K562 (cell line): ENCODE data around the gene DENND4C. TPM values are rescaled to one million over a fixed set of nuclear protein-coding genes. Genes with fewer than 3 reads are reported as not detected.

Experiments used
- ATAC-seq: fragments of 200-7000 bp; cut with Tn5 transposase; 3 replicates; pipeline ENCODE4 v1.9.1; 2020; ENCODE audit warnings: moderate library complexity
- BruUV-seq: library from RNA; stranded (reverse); fragments of 400-500 nt; replicated peaks from 2 replicates; lab custom pipeline; 2021; lab: Mats Ljungman, UMichigan
- CTCF ChIA-PET: fragments of 300-600 bp; formaldehyde crosslinking; extraction: SDS; loops from one replicate; lab custom pipeline; 2021; ENCODE audit warnings: low intra/inter-chr PET ratio; lab: Yijun Ruan, JAX
- POLR2A ChIA-PET: fragments of 300-600, 350-650 bp; sonication (Branson Sonifier 250); formaldehyde crosslinking; extraction: SDS; loops from one replicate; lab custom pipeline; 2021; ENCODE audit warnings: antibody characterized with exemption, inconsistent platforms; lab: Yijun Ruan, JAX
- DNase-seq, 4 experiments: peaks; one replicate each; pipeline versions ENCODE4 v3.0.0 to v3.0.0-alpha.2; 2011 to 2018; ENCODE audit warnings: low spot score in 3 of 4, mixed read lengths in 3 of 4; ENCODE audit errors: extremely low read depth in 1 of 4
- FAIRE-seq: peaks from 2 replicates; lab custom pipeline; 2011; peaks lifted over from hg19 to GRCh38; lab: Jason Lieb, UNC
- H2AFZ ChIP-seq: 2 replicates; pipeline ENCODE4 v1.6.0; 2011; ENCODE audit warnings: low read depth, low read length, control low read depth, inconsistent platforms
- H3K27ac ChIP-seq: fragments of 200-600 bp; 3 replicates; pipeline ENCODE4 v1.8.0; 2011; ENCODE audit warnings: low read depth, mild to moderate bottlenecking, control low read depth, inconsistent platforms, low read length, moderate library complexity, mixed read lengths; ENCODE audit errors: extremely low read depth
- H3K27me3 ChIP-seq, 2 experiments: fragments of 300-600 bp in 1 of 2; 2 replicates in 1 of 2; 3 replicates in 1 of 2; pipeline versions ENCODE4 v1.6.0 to v1.8.0; 2011; ENCODE audit warnings: inconsistent platforms in 2 of 2, low read length in 2 of 2, mild to moderate bottlenecking in 1 of 2, mixed read lengths in 1 of 2, moderate library complexity in 1 of 2; ENCODE audit not compliant: control insufficient read depth in 2 of 2, insufficient read depth in 2 of 2
- H3K36me3 ChIP-seq: fragments of 300-600 bp; 3 replicates; pipeline ENCODE4 v1.8.0; 2011; ENCODE audit warnings: mild to moderate bottlenecking, low read length, inconsistent platforms; ENCODE audit not compliant: control insufficient read depth, insufficient read depth
- H3K4me1 ChIP-seq, 2 experiments: fragments of 200-600 bp in 1 of 2; replicated peaks in 1 of 2; 2 replicates in 1 of 2; 3 replicates in 1 of 2; pipeline versions ENCODE4 v1.5.1 to v1.8.0; 2011; ENCODE audit warnings: inconsistent platforms in 2 of 2, low read length in 2 of 2, mild to moderate bottlenecking in 1 of 2, mixed read lengths in 1 of 2, moderate library complexity in 1 of 2; ENCODE audit not compliant: control insufficient read depth in 2 of 2, insufficient read depth in 2 of 2
- H3K4me2 ChIP-seq: 2 replicates; pipeline ENCODE4 v1.6.1; 2011; ENCODE audit warnings: low read length, control low read depth, inconsistent platforms, mixed read lengths; ENCODE audit not compliant: insufficient read depth
- H3K4me3 ChIP-seq: fragments of 200-600 bp; sonication (generic), shearing (Covaris generic); 2 replicates; pipeline ENCODE4 v1.5.1; 2016; ENCODE audit warnings: control low read depth, inconsistent platforms
- H3K79me2 ChIP-seq: fragments of 200-600 bp; 3 replicates; pipeline ENCODE4 v1.8.0; 2011; ENCODE audit warnings: low read length, inconsistent platforms; ENCODE audit not compliant: control insufficient read depth, insufficient read depth
- H3K9ac ChIP-seq, 2 experiments: 2 replicates each; pipeline versions ENCODE4 v1.6.0 to v1.6.1; 2011; ENCODE audit warnings: low read depth in 2 of 2, low read length in 2 of 2, control low read depth in 1 of 2, inconsistent platforms in 1 of 2, mild to moderate bottlenecking in 1 of 2, mixed read lengths in 1 of 2; ENCODE audit not compliant: insufficient read depth in 1 of 2
- H3K9me1 ChIP-seq: one replicate; pipeline ENCODE4 v1.6.0; 2011; ENCODE audit warnings: inconsistent platforms, mild to moderate bottlenecking, low read length, moderate library complexity; ENCODE audit not compliant: control insufficient read depth, insufficient read depth
- H3K9me3 ChIP-seq: replicated peaks from 2 replicates; pipeline ENCODE4 v1.5.1; 2011; ENCODE audit warnings: low read depth, low read length, inconsistent platforms; ENCODE audit not compliant: control insufficient read depth, insufficient read depth
- H4K20me1 ChIP-seq: replicated peaks from 2 replicates; pipeline ENCODE4 v1.6.1; 2011; ENCODE audit warnings: low read length, inconsistent platforms, mixed read lengths; ENCODE audit not compliant: control insufficient read depth, insufficient read depth
- ARID4B ChIP-seq: sonication (generic); formaldehyde crosslinking; IDR thresholded peaks from 2 replicates; pipeline ENCODE4 v1.8.0; 2022; ENCODE audit warnings: mild to moderate bottlenecking, missing genetic modification reagents
- ATF3 ChIP-seq, 2 experiments: fragments of 450-650 bp in 1 of 2; sonication (generic) in 1 of 2; formaldehyde crosslinking in 1 of 2; IDR thresholded peaks in 1 of 2; conservative IDR thresholded peaks in 1 of 2; 2 replicates each; pipeline versions ENCODE4 v1.6.1 to v1.8.1; 2016 to 2023; ENCODE audit warnings: mild to moderate bottlenecking in 2 of 2, moderate library complexity in 2 of 2, inconsistent platforms in 1 of 2, missing genetic modification reagents in 1 of 2
- BCOR ChIP-seq: fragments of 450-650 bp; IDR thresholded peaks from 2 replicates; pipeline ENCODE4 v1.6.1; 2016
- ELF2 ChIP-seq: fragments of 250-450 bp; sonication (Bioruptor Pico); IDR thresholded peaks from 2 replicates; pipeline ENCODE4 v1.5.0; 2021; ENCODE audit warnings: mild to moderate bottlenecking
- EP400 ChIP-seq: fragments of 450-650 bp; IDR thresholded peaks from 2 replicates; pipeline ENCODE4 v1.6.1; 2017; ENCODE audit warnings: antibody characterized with exemption, mild to moderate bottlenecking, moderate library complexity
- IRF1 ChIP-seq: sonication (generic); formaldehyde crosslinking; IDR thresholded peaks from 2 replicates; pipeline ENCODE4 v1.8.0; 2022; ENCODE audit warnings: missing genetic modification reagents, mild to moderate bottlenecking, borderline replicate concordance
- MCM2 ChIP-seq: fragments of 450-650 bp; IDR thresholded peaks from 2 replicates; pipeline ENCODE4 v1.6.1; 2017; ENCODE audit warnings: low read depth, mild to moderate bottlenecking
- POLR3G ChIP-seq: IDR thresholded peaks from 2 replicates; pipeline ENCODE4 v1.6.1; 2011; ENCODE audit not compliant: insufficient read length, insufficient replicate concordance; ENCODE audit errors: extremely low read depth
- PTBP1 ChIP-seq: fragments of 200-400 bp; formaldehyde crosslinking; IDR thresholded peaks from 2 replicates; pipeline ENCODE4 v1.6.1; 2017; ENCODE audit warnings: low read depth, low read length
- THAP7 ChIP-seq: fragments of 250-450 bp; sonication (Bioruptor Pico); IDR thresholded peaks from 2 replicates; pipeline ENCODE4 v1.5.0; 2021
- ZC3H11A ChIP-seq: IDR thresholded peaks from 2 replicates; pipeline ENCODE4 v1.6.1; 2012; ENCODE audit warnings: low read depth, low read length, improper control_type of control experiment
- ZNF584 ChIP-seq: fragments of 200-800 bp; sonication (Bioruptor generic); IDR thresholded peaks from 2 replicates; pipeline ENCODE4 v1.6.1; 2016; ENCODE audit warnings: low read depth, mild to moderate bottlenecking, missing genetic modification characterization, missing compliant biosample characterization
- WGBS: fragments of 100-300 bp; shearing (Covaris generic); methylation state at CpG from one replicate; pipeline ENCODE4 v1.1.6; 2016; ENCODE audit warnings: low coverage, mixed read lengths; ENCODE audit not compliant: insufficient coverage; ENCODE audit errors: missing lambda C conversion rate; 5-methylcytosine and 5-hydroxymethylcytosine counted together
- in situ Hi-C: fragments of 300-500 bp; cut with MboI; formaldehyde crosslinking; loops from 4 replicates; pipeline ENCODE4 v1.15.0; 2018; ENCODE audit warnings: inconsistent platforms, mixed read lengths
- intact Hi-C: fragments of 100-400 bp; cut with micrococcal nuclease; formaldehyde crosslinking; loops from 2 replicates; pipeline ENCODE4 v1.14.2; 2022
- polyA plus RNA-seq, 8 experiments: library from polyadenylated mRNA; depleted of rRNA in 4 of 8; stranded (reverse) in 5 of 8; unstranded in 3 of 8; fragments of >200 nt; fragmentation: Nextera tagmentation in 2 of 8; fragmentation: Illumina TruSeq in 1 of 8; extraction: Ambion mirVana in 2 of 8; extraction: Trizol in 1 of 8; gene quantifications; 2 replicates each; pipeline versions ENCODE4 v1.2.1 to v1.2.3, GENCODE V29; 2011 to 2014; ENCODE audit warnings: inconsistent platforms in 1 of 8, missing spikeins in 1 of 8
- total RNA-seq, 7 experiments: library from RNA; depleted of rRNA in 6 of 7; stranded (reverse); fragments of >200 nt in 6 of 7; fragmentation: Illumina TruSeq in 2 of 7; extraction: Trizol in 2 of 7; gene quantifications; 2 replicates each; pipeline versions ENCODE4 v1.2.1 to v1.2.3, GENCODE V29; 2011 to 2021; ENCODE audit warnings: low replicate concordance in 1 of 7

The DENND4C gene
- total and polyA plus RNA-seq, 9 of the 15 experiments (the other 6 are each of a cell fraction or from before 2014, with no cell fraction given) = 4.8 to 31.8 (median 13.9) TPM

- no peak for FAIRE-seq
- Histone ChIP-seq H2AFZ (no peak overlapping the region), H3K4me3 (no peak overlapping the region), H3K4me2 (no peak overlapping the region), H3K36me3 (0 out of 3 replicates have a peak, but pooled peaks cover 1% of the 10 kb centered on the region), H3K79me2 (peaks cover 35% of the 10 kb centered on the region), H3K27ac (no peak overlapping the region), H3K4me1 (no peaks in the 10 kb centered on the region), H3K9me1 (no peaks in the 10 kb centered on the region), H3K9ac (no peak overlapping the region), H3K27me3 (no peaks in the 10 kb centered on the region), H3K9me3 (no peaks in the 10 kb centered on the region), H4K20me1 (no peaks in the 10 kb centered on the region)
- POLR2A ChIA-PET = no interaction called here
- intact Hi-C loops (no loop called here), in situ Hi-C loops (no loop called here)
- CTCF ChIA-PET = no interaction called here
- WGBS = 94% methylated on average over 3 of the region's 4 CpGs
- DNase-seq = no peak
- ATAC-seq = no peak
- BruUV-seq = no TSS peak
- TF ChIP-seq THAP7 (CRISPR knock-in tag) (no peak), POLR3G (no peak), ZC3H11A (no peak), ELF2 (no peak), ATF3 (IDR thresholded peaks at IDR 0.05) (no peak), ATF3 (CRISPR knock-in tag; conservative IDR thresholded peaks at IDR 0.05) (no peak), IRF1 (no peak), MCM2 (no peak), ARID4B (no peak), ZNF584 (CRISPR knock-in tag) (no peak), PTBP1 (no peak), EP400 (no peak), BCOR (no peak)
Observed at GRCh38 chr9:19271081-19271480, 40.6 kb downstream of the DENND4C start.
